Body of pancreas (tissue), 4 donors: ENCODE measurements around the gene SLC4A9. TPM values are rescaled to one million over a fixed set of nuclear protein-coding genes. Genes with fewer than 3 reads are reported as not detected.

Experiments
- ATAC-seq: fragments of 150-250 bp; one replicate; pipeline ENCODE4 v1.9.1; 2016
- DNase-seq, 4 donors: peaks; one replicate each; pipeline ENCODE4 v3.0.0-alpha.2; 2019
- H3K27ac ChIP-seq, 4 donors: fragments of 200-600 bp; sonication (generic); 1 replicate in 3 of 4; 2 replicates in 1 of 4; pipeline versions ENCODE4 v1.5.1 to v1.6.1; 2016 to 2019; ENCODE audit warnings: mild to moderate bottlenecking in 1 of 4, mixed read lengths in 1 of 4, moderate library complexity in 1 of 4
- H3K27me3 ChIP-seq, 2 donors: fragments of 200-600 bp; sonication (generic); one replicate each; pipeline ENCODE4 v1.6.0; 2016; ENCODE audit warnings: mild to moderate bottlenecking in 1 of 2
- H3K36me3 ChIP-seq, 2 donors: fragments of 200-600 bp; sonication (generic); replicated peaks in 1 of 2; 2 replicates each; pipeline ENCODE4 v1.5.1; 2016; ENCODE audit warnings: low read depth in 2 of 2; ENCODE audit not compliant: insufficient read depth in 1 of 2
- H3K4me1 ChIP-seq: fragments of 200-600 bp; sonication (generic); one replicate; pipeline ENCODE4 v1.6.0; 2016
- H3K4me3 ChIP-seq, 2 donors: fragments of 200-600 bp; sonication (generic); 1 replicate in 1 of 2; 2 replicates in 1 of 2; pipeline ENCODE4 v1.5.1; 2016 to 2019
- H3K9me3 ChIP-seq, 3 donors: fragments of 200-600 bp; sonication (generic); 1 replicate in 2 of 3; 2 replicates in 1 of 3; pipeline ENCODE4 v1.5.1; 2016
- POLR2A ChIP-seq, 3 donors: fragments of 450-650 bp; IDR thresholded peaks; one replicate each; pipeline ENCODE4 v1.6.1; 2016; ENCODE audit warnings: antibody characterized with exemption in 3 of 3, mild to moderate bottlenecking in 2 of 3
- WGBS, 2 donors: methylation state at CpG; one replicate each; pipeline ENCODE4 v1.1.5; 2017; 5-methylcytosine and 5-hydroxymethylcytosine counted together
- intact Hi-C: fragments of 100-400 bp; cut with DNase I; formaldehyde crosslinking; loops from one replicate; pipeline ENCODE4 v1.15.1; 2023
- total RNA-seq, 2 donors: library from RNA; depleted of rRNA; stranded (reverse); fragments of >200 nt; gene quantifications; one replicate each; pipeline ENCODE4 v1.1.0, GENCODE V29; 2016
- TF ChIP-seq, protein P1 (sequence below), 7 experiments: fragments of 450-650 bp in 4 of 7; fragments of 200-600 bp in 3 of 7; sonication (generic) in 3 of 7; IDR thresholded peaks; one replicate each; pipeline ENCODE4 v1.5.1; 2016 to 2019; ENCODE audit warnings: antibody characterized with exemption in 7 of 7

The SLC4A9 gene
- total RNA-seq, 2 donors from 2014 or later, result not detected

DNA sequence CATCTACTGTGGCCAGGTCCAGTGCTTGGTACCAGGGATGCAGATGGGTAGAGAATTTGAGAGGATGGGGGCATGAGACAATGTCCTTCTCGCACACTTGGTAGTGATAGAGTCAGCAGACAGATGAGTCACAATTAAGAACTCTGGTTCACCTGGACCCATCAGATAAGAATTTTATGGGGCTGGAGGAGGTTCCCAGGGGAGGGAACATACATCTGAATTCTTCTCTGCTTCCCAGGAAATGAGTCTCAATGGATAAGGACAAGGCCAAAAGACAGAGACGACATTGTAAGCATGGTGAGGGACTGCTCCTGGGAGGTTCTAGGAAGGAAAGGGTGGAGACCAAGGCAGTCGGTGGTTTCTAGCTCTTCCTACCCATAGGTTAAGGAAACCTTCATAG lies 5.3 kb downstream of the SLC4A9 start:
- no peak overlapping the region for H3K4me3 ChIP-seq
- ATAC-seq, result no peak
- 64 to 67% methylated on average over 3 of the region's 3 CpGs for WGBS, 2 donors

DNA sequence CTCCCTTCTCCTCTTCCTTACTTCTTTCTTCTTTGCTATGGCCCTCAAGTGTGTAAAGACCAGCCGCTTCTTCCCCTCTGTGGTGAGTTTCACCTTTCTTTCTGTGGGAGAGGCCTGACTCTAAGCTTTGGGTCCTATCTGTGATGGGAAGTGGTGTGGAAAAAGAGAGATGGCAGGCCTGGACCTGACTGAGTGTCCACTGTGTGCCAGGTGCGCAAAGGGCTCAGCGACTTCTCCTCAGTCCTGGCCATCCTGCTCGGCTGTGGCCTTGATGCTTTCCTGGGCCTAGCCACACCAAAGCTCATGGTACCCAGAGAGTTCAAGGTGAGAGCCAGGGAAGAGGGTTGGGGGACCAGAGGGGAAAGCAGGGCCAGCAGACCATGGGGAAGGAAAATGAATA lies 5.9 kb downstream of the SLC4A9 start:
- no peaks in the 10 kb centered on the region for H3K9me3 ChIP-seq
- peaks cover 9% of the 10 kb centered on the region for H3K4me1 ChIP-seq
- no peak overlapping the region for H3K27ac ChIP-seq
- WGBS, 2 donors, result 86 to 90% methylated on average over 4 of the region's 4 CpGs
- H3K4me3 ChIP-seq, result no peak overlapping the region
- DNase-seq (no peak), ATAC-seq (no peak)
- intact Hi-C loops, result no loop called here
- TF ChIP-seq POLR2A (IDR thresholded peaks at IDR 0.05), result no peak
- TF ChIP-seq, protein P1, sequence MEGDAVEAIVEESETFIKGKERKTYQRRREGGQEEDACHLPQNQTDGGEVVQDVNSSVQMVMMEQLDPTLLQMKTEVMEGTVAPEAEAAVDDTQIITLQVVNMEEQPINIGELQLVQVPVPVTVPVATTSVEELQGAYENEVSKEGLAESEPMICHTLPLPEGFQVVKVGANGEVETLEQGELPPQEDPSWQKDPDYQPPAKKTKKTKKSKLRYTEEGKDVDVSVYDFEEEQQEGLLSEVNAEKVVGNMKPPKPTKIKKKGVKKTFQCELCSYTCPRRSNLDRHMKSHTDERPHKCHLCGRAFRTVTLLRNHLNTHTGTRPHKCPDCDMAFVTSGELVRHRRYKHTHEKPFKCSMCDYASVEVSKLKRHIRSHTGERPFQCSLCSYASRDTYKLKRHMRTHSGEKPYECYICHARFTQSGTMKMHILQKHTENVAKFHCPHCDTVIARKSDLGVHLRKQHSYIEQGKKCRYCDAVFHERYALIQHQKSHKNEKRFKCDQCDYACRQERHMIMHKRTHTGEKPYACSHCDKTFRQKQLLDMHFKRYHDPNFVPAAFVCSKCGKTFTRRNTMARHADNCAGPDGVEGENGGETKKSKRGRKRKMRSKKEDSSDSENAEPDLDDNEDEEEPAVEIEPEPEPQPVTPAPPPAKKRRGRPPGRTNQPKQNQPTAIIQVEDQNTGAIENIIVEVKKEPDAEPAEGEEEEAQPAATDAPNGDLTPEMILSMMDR (IDR thresholded peaks at IDR 0.05), result no peak
- H3K36me3 ChIP-seq, result no peaks in the 10 kb centered on the region
- no peaks in the 10 kb centered on the region for H3K27me3 ChIP-seq

More for the DNA sequence above, 5.3 kb downstream of the SLC4A9 start:
- Histone ChIP-seq H3K4me1 (peaks cover 9% of the 10 kb centered on the region), H3K36me3 (no peaks in the 10 kb centered on the region), H3K9me3 (no peaks in the 10 kb centered on the region), H3K27ac (no peak overlapping the region), H3K27me3 (no peaks in the 10 kb centered on the region)
- intact Hi-C loops, result no loop called here
- no peak for DNase-seq
- TF ChIP-seq, protein P1 (IDR thresholded peaks at IDR 0.05), result no peak
- TF ChIP-seq POLR2A (IDR thresholded peaks at IDR 0.05), result no peak

DNA sequence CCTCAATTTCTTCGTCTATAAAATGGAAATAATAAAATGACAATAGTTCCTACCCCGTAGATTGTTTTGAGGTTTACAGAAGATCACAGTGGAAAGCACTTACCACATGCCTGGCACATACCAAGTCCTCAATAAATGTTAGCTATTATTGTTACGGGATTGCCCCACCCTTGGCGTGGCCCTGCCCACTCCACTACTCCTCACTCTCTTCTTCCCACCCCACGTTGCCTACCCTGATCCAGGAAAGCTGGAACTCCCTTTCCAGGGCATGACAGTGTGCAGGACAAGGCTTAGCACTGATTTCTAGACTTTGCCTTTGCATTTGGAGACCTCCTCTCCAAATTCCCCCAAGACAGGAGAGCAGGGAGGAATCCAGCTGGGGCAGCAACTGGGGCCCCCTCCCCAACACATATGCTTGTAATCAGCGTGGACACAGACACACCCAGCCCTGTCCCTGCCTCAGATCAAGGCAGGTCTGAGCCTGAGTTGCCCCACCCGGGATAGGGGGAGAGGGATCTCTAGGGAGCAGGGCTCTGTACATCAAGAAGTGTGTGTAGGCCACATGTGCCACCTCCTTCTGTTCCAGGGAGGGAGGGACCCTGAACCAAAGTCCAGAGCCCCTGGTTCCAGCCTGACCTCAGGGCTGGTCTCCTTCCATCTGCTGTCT lies 6.7 kb downstream of the SLC4A9 start:
- intact Hi-C loops, result no loop called here
- DNase-seq (no peak), ATAC-seq (no peak)
- peaks cover 9% of the 10 kb centered on the region for H3K4me1 ChIP-seq
- TF ChIP-seq POLR2A (IDR thresholded peaks at IDR 0.05), result no peak
- TF ChIP-seq, protein P1 (IDR thresholded peaks at IDR 0.05), result no peak
- no peaks in the 10 kb centered on the region for H3K27me3 ChIP-seq
- no peaks in the 10 kb centered on the region for H3K9me3 ChIP-seq
- H3K4me3 ChIP-seq, result no peak overlapping the region
- WGBS, 2 donors, result 68 to 76% methylated on average over 5 to 7 of the region's 7 CpGs
- no peaks in the 10 kb centered on the region for H3K36me3 ChIP-seq
- no peak overlapping the region for H3K27ac ChIP-seq

DNA sequence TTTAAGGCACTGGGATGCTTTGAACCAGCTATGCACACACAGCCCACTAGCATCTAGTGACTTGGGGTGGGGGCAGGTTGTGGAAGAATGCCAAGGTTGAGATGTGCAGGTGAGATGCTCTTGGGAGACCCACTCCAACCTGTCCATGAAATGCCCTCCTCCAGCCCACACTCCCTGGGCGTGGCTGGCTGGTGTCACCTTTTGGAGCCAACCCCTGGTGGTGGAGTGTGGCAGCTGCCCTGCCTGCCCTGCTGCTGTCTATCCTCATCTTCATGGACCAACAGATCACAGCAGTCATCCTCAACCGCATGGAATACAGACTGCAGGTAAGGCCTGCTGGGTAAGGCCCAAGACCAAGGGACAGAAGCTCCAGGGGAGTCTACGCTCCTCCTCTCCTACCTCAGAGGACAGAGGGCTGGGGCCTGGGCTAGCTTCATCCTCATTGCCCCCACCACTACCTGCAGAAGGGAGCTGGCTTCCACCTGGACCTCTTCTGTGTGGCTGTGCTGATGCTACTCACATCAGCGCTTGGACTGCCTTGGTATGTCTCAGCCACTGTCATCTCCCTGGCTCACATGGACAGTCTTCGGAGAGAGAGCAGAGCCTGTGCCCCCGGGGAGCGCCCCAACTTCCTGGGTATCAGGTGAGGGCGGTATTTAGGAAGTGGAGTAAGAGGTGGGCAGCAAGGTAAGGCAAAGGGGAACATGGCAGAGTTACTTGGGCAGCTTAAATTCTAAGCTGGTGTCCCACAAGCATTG lies 7.4 kb downstream of the SLC4A9 start:
- H3K4me3 ChIP-seq, result no peak overlapping the region
- TF ChIP-seq, protein P1 (IDR thresholded peaks at IDR 0.05), result no peak
- no peaks in the 10 kb centered on the region for H3K27me3 ChIP-seq
- peaks cover 9% of the 10 kb centered on the region for H3K4me1 ChIP-seq
- ATAC-seq (no peak), DNase-seq (no peak)
- WGBS, 2 donors, result 83 to 88% methylated on average over 7 to 8 of the region's 8 CpGs
- no peaks in the 10 kb centered on the region for H3K36me3 ChIP-seq
- H3K27ac ChIP-seq, result no peak overlapping the region
- intact Hi-C loops, result no loop called here
- no peaks in the 10 kb centered on the region for H3K9me3 ChIP-seq
